Measurements from ENCODE around the gene OR2V1.

GRCh38 chr5:181127456-181127855 is 3.5 kb downstream of the OR2V1 start:
- TF ChIP-seq CTCF (conservative IDR thresholded peaks at IDR 0.05; ENCODE audit: low read depth, low read length) (no peak), MAFK (IDR thresholded peaks at IDR 0.05; ENCODE audit: low read depth, low read length) (no peak), POLR2A (IDR thresholded peaks at IDR 0.05; ENCODE audit: low read depth, low read length) (no peak), BHLHE40 (IDR thresholded peaks at IDR 0.05; ENCODE audit: low read depth, low read length) (no peak), SMC3 (IDR thresholded peaks at IDR 0.05; ENCODE audit: low read depth, low read length) (no peak), USF2 (IDR thresholded peaks at IDR 0.05; ENCODE audit: low read depth, low read length) (no peak), RFX5 (IDR thresholded peaks at IDR 0.05; ENCODE audit: low read depth, low read length) (no peak), FOS (IDR thresholded peaks at IDR 0.05; ENCODE audit: low read depth, low read length) (no peak), CHD1 (IDR thresholded peaks at IDR 0.05; ENCODE audit: low read depth, low read length) (no peak), RAD21 (IDR thresholded peaks at IDR 0.05; ENCODE audit: low read length) (no peak), MXI1 (IDR thresholded peaks at IDR 0.05; ENCODE audit: borderline replicate concordance, low read depth, low read length) (no peak), ELK1 (IDR thresholded peaks at IDR 0.05; ENCODE audit: borderline replicate concordance, low read depth, low read length) (no peak)
